ACHN (cell line): ENCODE data around the gene UGCG.
A peak's percentile ranks its signal among the peaks of the same experiment; 100 is the strongest.
"Not testable (repeated sequence)": the region's sequence is repeated elsewhere in the genome, so short reads cannot be mapped to it uniquely, and the experiment has no call there.

ENCODE experiments used
- DNase-seq: peaks from one replicate; pipeline ENCODE4 v3.0.0-alpha.2; 2015
- in situ Hi-C: cut with HindIII; loops from 2 replicates; pipeline ENCODE4 v1.10.0; 2017; ENCODE audit warnings: low sequenced_read_pairs, low pct_ligation_motif_present, low pct_unique_long_range_greater_than_20kb

Gene UGCG

DNA sequence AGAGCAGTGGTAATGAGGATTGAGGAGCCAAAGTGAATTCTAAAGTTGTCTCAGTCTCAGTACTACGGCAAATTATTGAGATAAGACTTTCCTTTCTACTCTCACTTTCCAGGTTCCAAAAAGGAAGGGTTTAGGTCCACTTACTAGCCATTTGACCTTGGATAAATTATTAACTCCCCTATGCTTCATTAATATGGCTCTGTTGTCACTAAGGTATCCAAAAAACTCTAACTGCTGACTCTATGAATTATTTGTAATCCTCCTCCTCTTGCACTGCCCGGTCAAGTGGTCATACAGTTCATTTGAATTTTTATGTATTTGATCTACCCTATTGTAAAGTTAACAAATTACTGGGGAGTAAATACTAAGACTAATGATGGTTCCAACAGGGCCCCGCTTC, 17.7 kb upstream of the UGCG start:
- DNase-seq = no peak
- in situ Hi-C loops = no loop called here

GRCh38 chr9:111886983-111887718, 9.5 kb upstream of the UGCG start:
- in situ Hi-C loops = no loop called here
- no peak for DNase-seq

GRCh38 chr9:111890334-111890733, 6.3 kb upstream of the UGCG start:
- in situ Hi-C loops = no loop called here
- no peak for DNase-seq

DNA sequence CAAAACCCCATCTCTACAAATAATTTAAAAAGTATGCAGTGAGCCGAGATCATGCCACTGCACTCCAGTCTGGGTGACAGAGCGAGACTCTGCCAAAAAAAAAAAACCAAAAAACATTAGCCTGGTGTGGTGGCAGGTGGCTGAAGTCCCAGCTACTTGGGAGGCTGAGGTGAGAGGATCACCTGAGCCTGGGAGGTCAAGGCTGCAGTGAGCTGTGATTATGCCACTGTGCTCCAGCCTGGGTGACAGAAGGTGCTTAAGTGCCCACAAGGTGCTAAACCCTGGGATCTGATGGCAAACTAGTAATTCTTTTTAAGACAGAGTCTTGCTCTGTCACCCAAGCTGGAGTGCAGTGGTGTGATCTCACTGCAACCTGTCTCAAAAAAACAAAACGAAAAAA, 5.7 kb upstream of the UGCG start:
- in situ Hi-C loops = not testable (repeated sequence)

GRCh38 chr9:111891910-111892499, 4.6 kb upstream of the UGCG start:
- DNase-seq = no peak
- in situ Hi-C loops = no loop called here

More for the DNA sequence above, 5.7 kb upstream of the UGCG start:
- not testable (repeated sequence) for DNase-seq

DNA sequence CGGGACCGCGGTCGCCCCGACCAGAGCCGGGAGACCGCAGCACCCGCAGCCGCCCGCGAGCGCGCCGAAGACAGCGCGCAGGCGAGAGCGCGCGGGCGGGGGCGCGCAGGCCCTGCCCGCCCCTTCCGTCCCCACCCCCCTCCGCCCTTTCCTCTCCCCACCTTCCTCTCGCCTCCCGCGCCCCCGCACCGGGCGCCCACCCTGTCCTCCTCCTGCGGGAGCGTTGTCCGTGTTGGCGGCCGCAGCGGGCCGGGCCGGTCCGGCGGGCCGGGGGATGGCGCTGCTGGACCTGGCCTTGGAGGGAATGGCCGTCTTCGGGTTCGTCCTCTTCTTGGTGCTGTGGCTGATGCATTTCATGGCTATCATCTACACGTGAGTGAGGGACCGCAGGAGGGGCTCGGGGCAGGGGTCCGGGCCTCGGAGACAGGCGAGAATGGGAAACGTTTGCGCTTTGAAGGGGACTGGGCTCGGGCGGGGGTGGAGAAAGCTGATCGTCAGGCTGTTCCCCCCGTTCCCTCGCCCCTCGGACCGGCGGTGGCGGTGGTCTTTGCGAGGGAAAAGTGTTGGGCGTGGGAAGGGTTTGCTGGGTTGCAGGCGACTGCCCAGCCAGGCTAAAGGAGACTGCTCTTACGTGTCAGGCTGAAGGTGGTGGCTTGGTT, 457 bp downstream of the UGCG start:
- DNase-seq = no peak
- in situ Hi-C loops = no loop called here

DNA sequence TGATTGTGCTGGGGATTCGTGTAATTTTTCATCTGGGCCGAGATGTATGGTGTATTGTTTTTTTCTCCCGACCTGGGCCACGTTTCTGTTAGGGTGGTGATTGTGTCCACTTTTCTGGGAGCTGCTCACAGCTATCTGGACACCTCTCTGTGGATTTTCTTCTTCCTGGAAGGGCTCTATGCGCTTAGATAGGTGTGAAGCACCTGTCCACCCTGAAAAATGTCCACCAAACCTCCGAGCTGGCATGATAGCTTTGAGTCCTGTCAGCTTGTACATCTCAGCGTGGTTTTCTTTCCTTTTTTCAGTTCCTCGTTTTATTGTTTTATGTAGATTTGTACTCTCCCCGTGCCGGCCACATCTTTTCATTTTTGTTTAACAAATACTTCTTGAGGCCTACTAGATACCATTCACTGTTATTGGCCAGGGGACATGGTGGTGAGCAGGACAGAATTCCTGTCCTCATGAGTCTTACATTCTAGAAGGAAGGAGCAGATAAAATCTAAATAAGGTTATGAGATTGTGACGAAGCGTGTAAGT, 1.1 kb downstream of the UGCG start:
- in situ Hi-C loops = no loop called here
- DNase-seq = peak; percentile 49

DNA sequence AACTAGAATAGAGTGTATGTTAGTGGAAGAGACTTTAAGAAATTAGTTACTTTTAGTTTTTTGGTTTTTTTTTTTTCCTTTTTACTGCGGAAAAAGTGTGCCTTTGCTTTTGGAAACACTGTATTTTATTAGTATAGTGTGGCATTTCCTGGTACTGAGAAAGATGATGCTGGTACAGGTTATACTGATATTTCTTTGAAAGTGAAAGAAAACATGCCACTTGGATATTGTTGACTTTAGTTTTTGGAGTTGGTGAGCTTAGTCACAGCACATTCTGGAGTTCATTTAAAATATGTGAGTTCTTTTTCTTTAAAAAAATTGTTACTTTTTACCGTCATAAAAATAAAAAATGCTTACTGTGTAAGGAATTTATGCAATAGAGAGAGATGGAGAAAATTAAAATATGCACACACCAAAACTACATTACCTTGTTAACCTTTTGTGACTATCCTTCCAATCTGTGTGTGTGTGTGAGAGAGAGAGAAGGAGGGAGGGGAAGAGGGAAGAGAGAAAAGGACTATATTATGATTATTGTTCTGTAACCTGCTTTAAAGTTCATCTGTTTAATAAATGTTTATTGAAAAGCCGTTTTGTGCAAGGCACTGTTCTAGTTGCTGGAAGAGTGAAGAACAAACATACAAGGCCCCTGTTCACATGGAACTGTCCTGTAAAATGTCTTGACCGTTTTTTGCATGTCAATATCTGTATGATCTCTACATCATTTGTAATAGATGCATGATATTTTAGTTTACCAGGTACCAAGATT, 1.9 kb downstream of the UGCG start:
- in situ Hi-C loops = no loop called here
- peak; percentile 38 for DNase-seq

DNA sequence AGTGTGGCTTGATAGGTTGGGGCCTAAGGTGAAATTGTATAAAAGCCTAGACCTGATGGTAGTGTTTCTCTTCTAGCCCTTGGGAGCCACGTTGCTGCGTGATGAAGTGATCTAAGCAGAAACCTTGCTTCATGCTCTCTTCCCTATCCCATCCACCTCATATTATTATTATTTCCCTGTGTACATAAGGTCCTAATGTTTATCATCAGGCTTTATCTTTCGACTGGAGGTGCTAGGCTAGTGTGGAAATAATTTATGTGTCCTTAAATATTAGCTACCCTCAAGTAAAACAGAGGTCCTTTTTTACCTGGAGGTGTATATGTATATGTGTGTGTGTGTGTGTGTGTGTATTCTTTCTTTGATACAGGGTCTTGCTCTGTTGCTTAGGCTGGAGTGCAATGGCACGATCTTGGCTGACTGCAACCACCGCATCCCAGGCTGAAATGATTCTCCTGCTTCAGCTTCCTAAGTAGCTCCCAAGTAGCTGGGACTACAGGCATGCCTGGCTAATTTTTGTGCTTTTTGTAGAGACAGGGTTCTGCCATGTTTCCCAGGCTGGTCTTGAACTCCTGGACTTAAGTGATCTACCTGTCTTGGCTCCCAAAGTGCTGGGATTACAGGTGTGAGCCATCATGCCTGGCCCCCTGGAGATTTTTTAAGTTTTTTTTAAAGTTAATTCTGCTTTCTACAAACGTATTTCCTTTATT, 3.7 kb downstream of the UGCG start:
- DNase-seq = no peak
- in situ Hi-C loops = no loop called here

GRCh38 chr9:111900858-111901612, 4.4 kb downstream of the UGCG start:
- DNase-seq = no peak
- in situ Hi-C loops = no loop called here

GRCh38 chr9:111902391-111903139, 6.0 kb downstream of the UGCG start:
- DNase-seq = no peak
- in situ Hi-C loops = no loop called here

DNA sequence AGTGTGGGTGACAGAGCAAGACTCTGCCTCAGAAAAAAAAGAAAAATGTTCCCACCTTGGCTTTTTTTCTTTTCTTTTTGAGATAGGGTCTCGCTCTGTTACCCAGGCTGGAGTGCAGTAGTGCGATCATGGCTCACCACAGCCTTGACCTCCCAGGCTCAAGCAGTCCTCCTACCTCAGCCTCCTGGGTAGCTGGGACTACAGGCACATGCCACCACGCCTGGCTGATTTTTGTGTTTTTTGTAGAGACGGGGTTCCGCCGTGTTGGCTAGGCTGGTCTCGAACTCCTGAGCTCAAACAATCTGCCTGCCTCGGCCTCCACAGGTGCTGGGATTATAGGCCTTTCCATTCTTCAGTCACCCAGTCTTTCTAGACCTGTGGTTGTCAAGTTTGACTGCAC, 6.9 kb downstream of the UGCG start:
- DNase-seq, in situ Hi-C loops: not testable (repeated sequence)

DNA sequence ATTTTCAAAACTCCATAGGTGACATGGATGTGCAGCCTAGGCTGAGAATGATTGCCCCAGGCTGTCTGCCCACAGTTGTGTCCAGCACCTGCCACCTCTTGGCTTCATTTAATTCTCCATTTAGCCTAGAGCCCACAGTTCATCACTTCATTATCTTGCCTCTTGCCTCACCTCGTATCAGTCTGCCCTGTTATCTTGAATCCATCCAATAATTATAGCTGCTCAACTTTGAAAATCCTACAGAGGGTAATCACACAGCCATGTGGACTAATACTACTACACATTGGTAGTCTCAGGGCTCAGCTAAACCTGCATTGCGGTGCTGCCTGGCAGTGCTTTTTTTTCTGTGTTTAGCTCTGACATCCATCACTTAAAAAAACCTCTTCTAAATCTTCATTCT, 7.4 kb downstream of the UGCG start:
- in situ Hi-C loops = no loop called here
- no peak for DNase-seq

GRCh38 chr9:111904891-111905291, 8.3 kb downstream of the UGCG start:
- in situ Hi-C loops = no loop called here
- no peak for DNase-seq

DNA sequence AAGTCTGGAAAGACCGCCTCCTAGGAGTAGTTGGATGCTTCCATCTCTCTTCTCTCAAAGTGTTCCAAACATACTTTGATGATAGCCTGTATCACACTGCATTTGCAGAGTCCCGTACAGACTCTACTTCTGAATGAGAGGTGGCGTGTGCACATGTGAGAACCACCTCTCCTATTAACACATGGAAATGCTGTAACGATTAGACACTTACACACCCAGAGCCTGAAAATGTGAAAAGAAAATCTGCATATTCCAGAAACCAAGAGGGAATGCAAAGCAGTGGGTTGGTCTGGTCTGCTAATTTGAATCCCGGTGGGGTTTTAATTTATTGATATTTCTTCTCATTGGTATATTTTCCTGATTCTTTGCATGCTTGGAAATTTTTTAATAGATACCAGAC, 10.5 kb downstream of the UGCG start:
- DNase-seq = no peak
- in situ Hi-C loops = no loop called here

DNA sequence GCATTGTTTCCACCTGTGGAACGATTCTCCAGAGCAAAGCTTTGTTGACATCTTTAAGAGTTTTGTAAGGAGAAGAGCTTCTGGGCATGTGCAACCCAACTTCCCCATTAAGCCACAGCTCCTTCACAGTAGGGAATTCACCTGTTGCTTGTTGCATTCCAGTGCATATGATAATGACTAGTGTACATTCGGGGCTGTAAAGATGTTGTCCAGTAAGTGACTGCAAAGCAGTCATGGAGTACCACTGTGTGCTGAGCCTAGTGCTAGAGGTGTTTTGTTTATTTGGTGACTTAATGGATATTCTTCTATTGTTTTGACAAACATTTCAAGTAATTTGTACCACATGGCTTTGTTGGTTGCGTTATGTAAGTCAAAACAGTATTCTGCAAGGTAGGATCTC, 12.8 kb downstream of the UGCG start:
- DNase-seq = no peak
- in situ Hi-C loops = no loop called here

GRCh38 chr9:111910428-111910827, 13.8 kb downstream of the UGCG start:
- DNase-seq = no peak
- in situ Hi-C loops = no loop called here
